T-cell (primary cell): ENCODE results near the gene MTOR. TPM values are rescaled to one million over a fixed set of nuclear protein-coding genes. Genes with fewer than 3 reads are reported as not detected.

Source experiments
- ATAC-seq, 4 experiments: fragments of 200-7000 bp in 3 of 4; fragments of 150-1000 bp in 1 of 4; cut with Tn5 transposase; replicated peaks in 1 of 4; 1 replicate in 3 of 4; 2 replicates in 1 of 4; pipeline ENCODE4 v1.10.0; 2021; ENCODE audit warnings: moderate library complexity in 3 of 4, mild to moderate bottlenecking in 2 of 4, moderate number of reproducible peaks in 1 of 4
- CTCF ChIA-PET, 2 donors: fragments of 300-600 bp; sonication (Branson Sonifier 250); formaldehyde crosslinking; loops; one replicate each; lab custom pipeline; 2022; ENCODE audit warnings: antibody characterized with exemption in 2 of 2; lab: Charles Lee
- POLR2A ChIA-PET, 2 donors: fragments of 300-600 bp; sonication (Branson Sonifier 250); formaldehyde crosslinking; loops; one replicate each; lab custom pipeline; 2022; ENCODE audit warnings: antibody characterized with exemption in 2 of 2; lab: Charles Lee
- DNase-seq, 35 experiments: peaks; one replicate each; pipeline versions ENCODE4 v3.0.0 to v3.0.0-alpha.2; 2013 to 2023
- H3K27ac ChIP-seq: one replicate; pipeline ENCODE4 v1.5.1; 2013; ENCODE audit warnings: low read length
- H3K27me3 ChIP-seq, 2 experiments: replicated peaks in 1 of 2; 1 replicate in 1 of 2; 2 replicates in 1 of 2; pipeline versions ENCODE4 v1.6.1 to v1.7.0; 2013; ENCODE audit warnings: low read length in 1 of 2, mixed read lengths in 1 of 2; ENCODE audit not compliant: control insufficient read depth in 2 of 2, insufficient read depth in 2 of 2; ENCODE audit errors: extremely low read depth in 1 of 2
- H3K36me3 ChIP-seq, 2 donors: 1 replicate in 1 of 2; 2 replicates in 1 of 2; pipeline versions ENCODE4 v1.6.1 to v1.7.0; 2013; ENCODE audit warnings: low read length in 1 of 2; ENCODE audit not compliant: control insufficient read depth in 2 of 2, insufficient read depth in 1 of 2; ENCODE audit errors: extremely low read depth in 1 of 2
- H3K4me1 ChIP-seq, 2 experiments: 1 replicate in 1 of 2; 2 replicates in 1 of 2; pipeline versions ENCODE4 v1.6.1 to v1.7.0; 2013; ENCODE audit warnings: low read length in 2 of 2, mixed read lengths in 1 of 2; ENCODE audit not compliant: insufficient read depth in 2 of 2, control insufficient read depth in 1 of 2; ENCODE audit errors: extremely low read depth in 1 of 2
- H3K4me3 ChIP-seq, 2 donors: 1 replicate in 1 of 2; 2 replicates in 1 of 2; pipeline versions ENCODE4 v1.5.1 to v1.7.0; 2013; ENCODE audit warnings: mild to moderate bottlenecking in 2 of 2, low read length in 1 of 2, moderate library complexity in 1 of 2; ENCODE audit not compliant: control insufficient read depth in 1 of 2; ENCODE audit errors: extremely low read depth in 1 of 2
- H3K9me3 ChIP-seq: 2 replicates; pipeline ENCODE4 v1.7.0; 2013
- H3K27ac Mint-ChIP-seq, 2 donors: one replicate each; pipeline ENCODE4 v1.8.0; 2020 to 2021; ENCODE audit warnings: mild to moderate bottlenecking in 2 of 2, mixed read lengths in 2 of 2
- H3K27me3 Mint-ChIP-seq, 2 donors: one replicate each; pipeline ENCODE4 v1.8.0; 2021 to 2022; ENCODE audit warnings: mixed read lengths in 2 of 2
- H3K36me3 Mint-ChIP-seq: one replicate; pipeline ENCODE4 v1.8.0; 2021; ENCODE audit warnings: mixed read lengths
- H3K4me1 Mint-ChIP-seq, 3 donors: one replicate each; pipeline ENCODE4 v1.8.0; 2020 to 2022; ENCODE audit warnings: mixed read lengths in 3 of 3, mild to moderate bottlenecking in 1 of 3
- H3K4me3 Mint-ChIP-seq, 3 donors: one replicate each; pipeline ENCODE4 v1.8.0; 2020 to 2022; ENCODE audit warnings: mild to moderate bottlenecking in 3 of 3, mixed read lengths in 3 of 3, moderate library complexity in 3 of 3
- H3K9me3 Mint-ChIP-seq, 3 donors: one replicate each; pipeline ENCODE4 v1.8.0; 2020 to 2022; ENCODE audit warnings: mixed read lengths in 3 of 3
- WGBS: methylation state at CpG from one replicate; pipeline ENCODE4 v1.1.5; 2013; ENCODE audit warnings: missing lambda C conversion rate; ENCODE audit not compliant: insufficient coverage; 5-methylcytosine and 5-hydroxymethylcytosine counted together
- total RNA-seq, 35 experiments: library from RNA in 6 of 35; stranded (reverse) in 6 of 35; fragments of 120-200 nt in 1 of 35; gene quantifications; one replicate each; pipeline versions ENCODE4 v1.2.1 to v1.2.4 and lab custom pipeline; 2013 to 2026

Gene MTOR
- total RNA-seq, 5 donors from 2014 or later (not counting 1 experiment from before 2014, with no cell fraction given), result 41.7 to 45.1 (median 43.6) TPM

- no peaks in the 10 kb centered on the region for H3K27me3 ChIP-seq
- no peaks in the 10 kb centered on the region for H3K9me3 ChIP-seq
- no peaks in the 10 kb centered on the region for H3K9me3 Mint-ChIP-seq
- WGBS, result no CpG with 5 or more reads among the region's 3 CpGs
- peaks cover 20 to 82% of the 10 kb centered on the region in 2 donors for H3K36me3 ChIP-seq
- no peak overlapping the region for H3K27ac ChIP-seq
- H3K36me3 Mint-ChIP-seq, result peaks cover 71% of the 10 kb centered on the region
- no peaks in the 10 kb centered on the region for H3K27me3 Mint-ChIP-seq
- no peaks in the 10 kb centered on the region for H3K4me1 Mint-ChIP-seq
- ATAC-seq (no peak), DNase-seq (no peak)
- H3K4me3 Mint-ChIP-seq, result no peak overlapping the region
- ChIA-PET POLR2A (no interaction called here), CTCF (no interaction called here)
- no peak overlapping the region for H3K4me3 ChIP-seq
- no peak overlapping the region for H3K27ac Mint-ChIP-seq
- H3K4me1 ChIP-seq, result no peaks in the 10 kb centered on the region
These were observed 130.5 kb downstream of the MTOR start for GRCh38 chr1:11131816-11132215.

GRCh38 chr1:11130406-11130805 lies 131.9 kb downstream of the MTOR start:
- Histone ChIP-seq H3K9me3 (no peaks in the 10 kb centered on the region), H3K36me3 (peaks cover 24 to 90% of the 10 kb centered on the region in 2 donors), H3K4me1 (no peaks in the 10 kb centered on the region), H3K27ac (no peak overlapping the region), H3K27me3 (no peaks in the 10 kb centered on the region), H3K4me3 (no peak overlapping the region)
- H3K9me3 Mint-ChIP-seq, result no peaks in the 10 kb centered on the region
- no peaks in the 10 kb centered on the region for H3K4me1 Mint-ChIP-seq
- CTCF ChIA-PET, result no interaction called here
- no peak for DNase-seq
- peaks cover 77% of the 10 kb centered on the region for H3K36me3 Mint-ChIP-seq
- no peak overlapping the region for H3K4me3 Mint-ChIP-seq
- ATAC-seq, result no peak
- H3K27ac Mint-ChIP-seq, result no peak overlapping the region
- no peaks in the 10 kb centered on the region for H3K27me3 Mint-ChIP-seq
- 99% methylated on average over 12 of the region's 17 CpGs for WGBS
- POLR2A ChIA-PET, result interaction anchor here in 1 of 2 donors (0.6 kb wide), 1 partner anchor 29 kb away, joined by 4 read pairs; no protein-coding TSS in a partner anchor

- WGBS, result 95% methylated on average over 7 of the region's 15 CpGs
- H3K9me3 ChIP-seq, result no peaks in the 10 kb centered on the region
- POLR2A ChIA-PET, result interaction anchor here in 1 of 2 donors (0.6 kb wide), 1 partner anchor 29 kb away, joined by 4 read pairs; no protein-coding TSS in a partner anchor
- no peaks in the 10 kb centered on the region for H3K27me3 ChIP-seq
- H3K4me3 ChIP-seq, result no peak overlapping the region
- ATAC-seq (no peak), DNase-seq (no peak)
- H3K27ac Mint-ChIP-seq, result no peak overlapping the region
- no peaks in the 10 kb centered on the region for H3K9me3 Mint-ChIP-seq
- H3K27me3 Mint-ChIP-seq, result no peaks in the 10 kb centered on the region
- peaks cover 24 to 94% of the 10 kb centered on the region in 2 donors for H3K36me3 ChIP-seq
- no peak overlapping the region for H3K27ac ChIP-seq
- CTCF ChIA-PET, result no interaction called here
- peaks cover 75% of the 10 kb centered on the region for H3K36me3 Mint-ChIP-seq
- no peaks in the 10 kb centered on the region for H3K4me1 Mint-ChIP-seq
- H3K4me3 Mint-ChIP-seq, result no peak overlapping the region
- no peaks in the 10 kb centered on the region for H3K4me1 ChIP-seq
These were observed 132.5 kb downstream of the MTOR start for GRCh38 chr1:11129649-11130390.

- ChIA-PET POLR2A (no interaction called here), CTCF (interaction anchor here in 1 of 2 donors (0.6 kb wide), 1 partner anchor 89 kb away, joined by 4 read pairs; no protein-coding TSS in a partner anchor)
- H3K4me1 ChIP-seq, result no peaks in the 10 kb centered on the region
- Mint-ChIP-seq H3K4me1 (no peaks in the 10 kb centered on the region), H3K27me3 (no peaks in the 10 kb centered on the region), H3K27ac (no peak overlapping the region), H3K4me3 (no peak overlapping the region), H3K9me3 (no peaks in the 10 kb centered on the region), H3K36me3 (peaks cover 60% of the 10 kb centered on the region)
- H3K27me3 ChIP-seq, result no peaks in the 10 kb centered on the region
- H3K9me3 ChIP-seq, result no peaks in the 10 kb centered on the region
- no peak overlapping the region for H3K4me3 ChIP-seq
- ATAC-seq, result no peak
- WGBS, result 70% methylated on average over 2 of the region's 5 CpGs
- no peak overlapping the region for H3K27ac ChIP-seq
- H3K36me3 ChIP-seq, result peaks cover 16 to 87% of the 10 kb centered on the region in 2 donors
- no peak for DNase-seq
These were observed 135.8 kb downstream of the MTOR start for GRCh38 chr1:11126569-11126968.

GRCh38 chr1:11125931-11126330 lies 136.4 kb downstream of the MTOR start:
- Histone ChIP-seq H3K9me3 (no peaks in the 10 kb centered on the region), H3K36me3 (peaks cover 14 to 88% of the 10 kb centered on the region in 2 donors), H3K27ac (no peak overlapping the region), H3K4me3 (no peak overlapping the region), H3K4me1 (no peaks in the 10 kb centered on the region), H3K27me3 (no peaks in the 10 kb centered on the region)
- DNase-seq, result no peak
- Mint-ChIP-seq H3K4me1 (no peaks in the 10 kb centered on the region), H3K36me3 (peaks cover 60% of the 10 kb centered on the region), H3K4me3 (no peak overlapping the region), H3K9me3 (no peaks in the 10 kb centered on the region), H3K27ac (no peak overlapping the region), H3K27me3 (no peaks in the 10 kb centered on the region)
- ChIA-PET POLR2A (no interaction called here), CTCF (interaction anchor here in 1 of 2 donors (0.6 kb wide), 1 partner anchor 89 kb away, joined by 4 read pairs; no protein-coding TSS in a partner anchor)
- no peak for ATAC-seq
- WGBS, result no CpG with 5 or more reads among the region's 5 CpGs

- Mint-ChIP-seq H3K9me3 (no peaks in the 10 kb centered on the region), H3K4me1 (no peaks in the 10 kb centered on the region), H3K4me3 (no peak overlapping the region), H3K36me3 (peaks cover 53% of the 10 kb centered on the region), H3K27me3 (no peaks in the 10 kb centered on the region), H3K27ac (no peak overlapping the region)
- no CpG with 5 or more reads among the region's 3 CpGs for WGBS
- no peaks in the 10 kb centered on the region for H3K9me3 ChIP-seq
- H3K4me1 ChIP-seq, result no peaks in the 10 kb centered on the region
- DNase-seq, result no peak
- no peak overlapping the region for H3K27ac ChIP-seq
- ATAC-seq, result no peak
- no peak overlapping the region for H3K4me3 ChIP-seq
- H3K27me3 ChIP-seq, result no peaks in the 10 kb centered on the region
- H3K36me3 ChIP-seq, result peaks cover 11 to 82% of the 10 kb centered on the region in 2 donors
- POLR2A ChIA-PET, result no interaction called here
- CTCF ChIA-PET, result no interaction called here
These were observed 137.4 kb downstream of the MTOR start for GRCh38 chr1:11124965-11125364.
